SH-SY5Y (cell line): ENCODE results near the gene UBE4B.

Source experiments
- GATA2 ChIP-seq: IDR thresholded peaks from 2 replicates; pipeline ENCODE4 v1.6.1; 2011; ENCODE audit warnings: mild to moderate bottlenecking, low read depth, low read length
- GATA3 ChIP-seq: IDR thresholded peaks from 2 replicates; pipeline ENCODE4 v1.6.1; 2011; ENCODE audit warnings: low read depth, mild to moderate bottlenecking, low read length, moderate library complexity

- TF ChIP-seq GATA2, result no peak
- no peak for TF ChIP-seq GATA3
These were observed 146.0 kb downstream of the UBE4B start for GRCh38 chr1:10178597-10179405.
